HG02588 (cell line): Measurements from ENCODE around the gene PPP1R14C.

Source experiments
- ATAC-seq: cut with Tn5 transposase; IDR thresholded peaks from one replicate; pipeline ENCODE4 v1.9.1; 2021; ENCODE audit warnings: mild to moderate bottlenecking, moderate library complexity; ENCODE audit not compliant: unreplicated experiment

Gene PPP1R14C

GRCh38 chr6:150269130-150269856 is 126.4 kb downstream of the PPP1R14C start:
- no peak for ATAC-seq

DNA sequence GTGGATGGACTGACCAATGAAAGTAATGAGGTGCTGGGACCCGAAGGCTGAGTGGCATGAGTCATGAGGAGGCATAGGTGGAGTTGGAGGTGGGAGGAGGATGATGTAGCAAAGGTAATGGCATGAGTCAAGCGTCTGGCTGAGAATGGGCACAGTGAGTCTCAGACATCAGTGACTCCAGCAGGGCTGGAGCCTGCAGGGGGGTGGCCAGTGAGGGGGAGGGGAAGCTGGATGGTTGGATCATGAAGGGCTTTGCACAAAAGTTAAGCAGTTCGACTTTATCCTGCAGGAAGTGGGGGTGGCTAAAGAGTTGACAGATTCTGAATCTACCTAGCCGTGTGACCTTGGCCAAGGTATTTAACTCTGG is 127.0 kb downstream of the PPP1R14C start:
- ATAC-seq, result no peak

GRCh38 chr6:150270330-150271052 is 127.6 kb downstream of the PPP1R14C start:
- no peak for ATAC-seq

DNA sequence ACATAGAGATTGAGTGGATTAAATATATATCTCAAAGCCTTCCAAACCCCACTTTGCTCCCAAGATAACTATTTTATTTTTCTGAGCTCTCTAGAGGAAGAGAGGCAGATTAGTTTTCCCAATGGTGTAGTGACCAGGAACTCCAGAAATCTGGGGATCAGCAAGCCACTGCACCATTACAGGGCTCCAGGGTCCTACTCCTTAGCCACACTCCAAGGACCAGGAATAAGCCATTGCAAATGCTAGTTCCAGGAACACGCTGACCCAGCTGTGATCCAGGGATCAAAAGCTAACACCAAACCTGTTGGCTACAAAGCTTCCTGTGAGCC is 128.3 kb downstream of the PPP1R14C start:
- ATAC-seq, result no peak

DNA sequence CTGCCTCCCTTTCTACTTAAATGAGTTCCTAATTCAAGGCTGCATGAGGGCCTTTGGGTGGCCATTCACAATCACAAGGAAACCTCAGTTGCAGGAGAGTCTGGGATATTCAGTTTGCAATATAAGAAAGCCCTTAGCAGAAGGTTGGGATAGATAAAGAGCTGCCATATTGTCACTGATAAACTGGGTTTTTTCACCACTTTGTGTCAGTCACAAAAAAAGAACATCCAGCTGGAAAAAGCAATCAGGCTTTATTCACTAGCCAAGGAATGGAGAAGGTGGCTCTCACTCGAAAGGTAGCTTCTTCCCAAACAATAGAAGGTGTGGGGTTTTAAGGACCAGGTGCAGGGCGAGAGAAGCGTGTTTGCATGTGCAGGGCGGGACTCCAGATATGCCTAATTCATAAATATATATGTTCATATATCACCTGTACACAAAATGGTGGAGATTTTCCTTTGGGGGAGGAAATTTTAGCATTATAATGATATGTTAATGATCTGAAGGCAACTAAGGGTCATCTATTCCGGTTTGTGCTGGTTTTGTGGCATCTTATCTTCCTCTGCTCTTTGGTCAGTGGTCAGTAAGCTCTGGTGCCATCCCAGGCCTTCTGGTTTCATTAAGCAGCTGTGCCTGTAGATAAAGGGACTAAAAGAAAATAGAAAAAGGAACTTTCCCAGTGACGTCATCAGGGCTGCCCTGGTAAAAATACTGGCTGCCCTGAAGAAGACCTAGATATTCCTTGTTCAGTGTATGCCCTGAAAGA is 128.8 kb downstream of the PPP1R14C start:
- ATAC-seq, result no peak

GRCh38 chr6:150272264-150272975 is 129.6 kb downstream of the PPP1R14C start:
- no peak for ATAC-seq

DNA sequence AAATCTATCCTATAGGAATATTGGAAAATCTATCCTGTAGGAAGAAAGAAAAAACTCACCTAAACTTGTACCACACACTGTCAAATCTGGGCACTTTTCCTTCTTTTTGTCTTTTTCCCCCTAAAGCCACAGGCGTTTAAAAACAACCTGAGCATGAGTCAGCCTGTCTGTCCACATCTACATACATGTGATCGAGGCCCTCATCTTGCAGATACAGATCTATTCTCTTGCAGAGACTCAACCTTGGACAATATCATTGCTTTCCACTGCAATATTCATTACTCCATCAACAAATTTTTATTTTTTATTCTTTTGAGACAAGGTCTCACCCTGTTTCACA is 130.1 kb downstream of the PPP1R14C start:
- ATAC-seq, result no peak

DNA sequence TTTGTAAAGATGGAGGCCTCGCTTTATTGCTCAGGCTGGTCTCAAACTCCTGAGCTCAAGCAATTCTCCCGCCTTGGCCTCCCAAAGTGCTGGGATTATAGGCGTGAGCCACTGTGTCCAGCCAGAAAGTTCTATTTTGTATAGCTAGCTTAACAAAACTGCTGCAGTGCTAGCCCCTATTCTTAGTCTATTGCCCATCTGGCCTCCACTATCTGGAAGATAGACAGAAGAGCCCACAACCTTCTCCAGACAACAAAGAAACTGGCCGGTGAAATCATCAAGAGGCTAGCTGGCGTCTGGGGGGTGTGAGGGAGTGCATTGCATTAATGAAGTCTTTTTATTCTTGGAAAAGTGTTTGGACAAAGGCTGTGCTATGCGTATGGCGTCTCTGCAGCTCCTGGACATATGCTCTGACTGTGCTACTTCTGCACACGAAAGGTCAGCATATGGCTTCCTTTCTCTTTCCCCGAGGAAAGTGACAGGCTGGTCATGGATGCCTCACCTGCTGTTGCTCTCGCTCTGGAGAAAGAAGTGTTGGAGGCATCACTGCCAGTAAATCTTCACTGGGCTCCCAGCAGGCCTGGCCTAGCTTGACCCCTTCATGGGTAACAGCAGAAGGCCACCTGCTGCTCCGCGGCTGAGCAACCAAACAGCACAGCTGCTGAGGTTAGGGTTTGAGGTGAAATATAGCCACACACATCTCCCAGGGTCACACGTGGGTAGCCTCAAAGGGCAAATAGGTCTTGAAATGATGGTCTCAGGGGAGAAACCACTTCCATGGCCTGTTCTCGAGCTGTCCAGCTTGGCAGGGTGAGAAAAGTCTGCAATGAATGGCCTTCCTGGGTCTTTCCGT is 130.8 kb downstream of the PPP1R14C start:
- peak; percentile 69 for ATAC-seq

GRCh38 chr6:150275489-150275888 is 132.6 kb downstream of the PPP1R14C start:
- no peak for ATAC-seq

GRCh38 chr6:150276168-150276936 is 133.5 kb downstream of the PPP1R14C start:
- no peak for ATAC-seq

- no peak for ATAC-seq
Measured at GRCh38 chr6:150276937-150277742, 134.3 kb downstream of the PPP1R14C start.

DNA sequence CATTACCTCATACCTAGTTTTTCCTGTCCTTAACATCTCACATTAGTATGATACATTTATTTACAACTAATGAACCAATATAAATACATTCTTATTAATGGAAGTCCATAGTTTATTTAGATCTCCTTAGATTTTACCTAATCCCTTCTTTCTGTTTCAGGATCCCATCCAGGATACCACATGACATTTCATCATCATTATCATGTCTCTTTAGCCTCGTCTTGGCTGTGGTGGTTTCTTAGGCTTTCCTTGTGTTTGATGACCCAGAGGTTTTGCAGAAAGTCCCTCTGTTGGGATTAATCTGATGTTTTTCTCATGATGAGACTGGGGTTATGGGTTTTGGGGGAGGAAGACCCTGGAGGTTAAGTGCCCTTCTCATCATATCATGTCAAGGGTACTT is 136.7 kb downstream of the PPP1R14C start:
- no peak for ATAC-seq

GRCh38 chr6:150280703-150281102 is 137.9 kb downstream of the PPP1R14C start:
- ATAC-seq, result no peak

- no peak for ATAC-seq
Measured at GRCh38 chr6:150281767-150282166, 138.9 kb downstream of the PPP1R14C start.

GRCh38 chr6:150282806-150283205 is 140.0 kb downstream of the PPP1R14C start:
- no peak for ATAC-seq

DNA sequence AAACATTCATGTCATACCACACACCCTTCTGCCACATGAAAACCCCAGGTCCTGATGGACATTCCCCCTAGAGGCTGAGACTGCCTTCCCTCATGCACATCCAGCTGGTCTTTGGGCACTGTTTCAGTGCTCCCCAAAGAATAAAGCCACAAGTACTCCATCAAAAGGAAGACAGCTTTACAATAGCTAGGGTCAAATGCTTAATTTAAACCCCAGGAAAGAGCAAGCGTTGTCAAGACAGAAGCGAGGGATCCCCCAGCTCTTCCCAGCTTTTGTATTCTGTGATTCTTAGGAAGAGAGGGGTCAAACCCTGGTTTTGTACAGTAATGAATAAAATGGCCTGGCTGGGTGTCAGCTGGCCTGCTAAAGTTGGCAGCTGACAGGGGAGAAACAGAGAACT is 143.6 kb downstream of the PPP1R14C start:
- ATAC-seq, result no peak

DNA sequence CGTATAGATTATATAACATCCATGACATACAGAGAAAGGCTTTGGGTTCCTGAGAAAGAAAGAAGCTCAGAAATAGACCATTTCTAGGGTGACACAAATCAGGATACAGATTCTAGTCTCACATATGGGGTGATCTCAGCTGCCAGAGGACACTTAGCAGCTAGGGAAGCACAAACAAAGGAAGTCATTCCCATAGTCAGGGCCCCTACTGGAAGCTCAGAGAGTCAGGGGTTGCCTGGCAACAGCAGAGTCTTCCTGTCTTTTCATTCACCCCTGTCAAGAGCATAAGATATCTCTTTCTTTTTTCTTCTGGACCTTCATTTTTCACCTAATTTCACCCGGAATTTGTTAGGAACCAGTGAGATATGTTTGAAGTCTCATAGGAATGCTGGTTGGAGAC is 144.1 kb downstream of the PPP1R14C start:
- no peak for ATAC-seq

DNA sequence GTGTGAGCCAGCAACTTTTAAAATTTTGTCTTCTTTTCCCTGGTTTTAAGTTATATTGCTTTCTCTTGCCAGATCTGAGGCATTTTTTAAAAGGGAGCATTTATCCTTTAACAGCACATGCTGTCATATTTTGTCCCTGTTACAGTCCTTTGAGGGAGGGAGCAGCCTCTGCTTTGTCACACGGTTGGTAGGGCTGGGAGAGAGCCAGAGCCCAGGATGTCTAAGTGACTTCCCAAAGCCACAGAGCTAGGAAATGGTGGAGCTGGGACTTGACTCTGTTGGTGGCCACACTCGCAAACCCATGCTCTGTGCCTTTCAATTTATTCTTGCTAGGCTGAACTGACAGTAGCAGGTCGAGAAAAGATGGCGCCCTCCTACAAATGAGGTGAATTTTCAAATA is 145.6 kb downstream of the PPP1R14C start:
- no peak for ATAC-seq
